IPS-11a (cell line): ENCODE data around the gene MGAT2.
"Not testable (repeated sequence)": the region's sequence is repeated elsewhere in the genome, so short reads cannot be mapped to it uniquely, and the experiment has no call there.

Source experiments
- H3K4me3 ChIP-seq: one replicate; pipeline ENCODE4 v1.5.1; 2013; ENCODE audit warnings: low read depth, low read length, control low read depth

The MGAT2 gene

DNA sequence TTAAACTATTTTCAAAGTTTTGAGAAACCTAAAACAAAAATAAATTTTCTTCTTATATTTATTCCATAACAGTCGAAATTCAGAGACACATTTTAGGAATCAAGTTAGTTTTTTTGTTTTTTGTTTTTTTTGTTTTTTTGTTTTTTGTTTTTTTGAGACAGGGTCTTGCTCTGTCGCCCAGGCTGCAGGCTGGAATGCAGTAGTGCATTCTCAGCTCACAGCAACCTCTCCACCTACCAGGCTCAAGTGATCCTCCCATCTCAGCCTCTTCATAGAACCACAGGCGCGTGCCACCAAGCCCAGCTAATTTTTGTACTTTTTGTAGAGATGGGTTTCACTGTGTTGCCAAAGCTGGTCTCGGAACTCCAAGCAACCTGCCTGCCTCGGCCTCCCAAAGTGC lies 32.9 kb downstream of the MGAT2 start:
- H3K4me3 ChIP-seq: no peak overlapping the region

DNA sequence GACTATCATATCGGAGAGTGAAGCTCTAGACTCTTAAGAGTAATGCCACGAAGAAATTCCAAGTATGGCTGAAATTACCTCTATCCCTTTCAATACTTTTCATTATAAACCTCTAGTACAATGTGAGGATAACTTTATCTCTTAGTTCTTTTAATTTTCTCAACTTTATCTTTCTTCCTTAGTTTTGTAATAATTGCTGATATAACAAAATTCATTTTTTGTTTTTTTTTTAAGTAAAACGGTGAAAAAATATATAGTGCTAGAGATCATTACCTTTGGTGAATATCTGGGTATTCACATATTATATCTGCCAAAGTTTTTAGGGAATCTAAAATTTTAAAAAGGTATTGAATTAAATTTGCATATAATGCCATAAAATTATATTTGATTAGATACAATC lies 33.9 kb downstream of the MGAT2 start:
- H3K4me3 ChIP-seq: no peak overlapping the region

DNA sequence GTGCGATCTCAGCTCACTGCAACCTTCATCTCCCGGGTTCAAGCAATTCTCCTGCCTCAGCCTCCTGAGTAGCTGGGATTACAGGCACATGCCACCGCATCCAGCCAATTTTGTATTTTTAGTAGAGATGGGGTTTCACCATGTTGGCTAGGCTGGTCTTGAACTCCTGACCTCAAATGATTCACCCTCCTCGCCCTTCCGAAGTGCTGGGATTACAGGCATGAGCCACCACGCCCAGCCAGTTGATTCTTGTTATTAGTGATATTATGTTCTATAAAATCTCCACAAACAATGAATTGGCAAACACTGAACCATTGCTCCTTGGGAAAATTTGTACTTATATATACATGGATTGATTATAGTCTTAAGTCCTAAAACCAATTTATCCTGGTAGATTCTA lies 36.9 kb downstream of the MGAT2 start:
- not testable (repeated sequence) for H3K4me3 ChIP-seq

DNA sequence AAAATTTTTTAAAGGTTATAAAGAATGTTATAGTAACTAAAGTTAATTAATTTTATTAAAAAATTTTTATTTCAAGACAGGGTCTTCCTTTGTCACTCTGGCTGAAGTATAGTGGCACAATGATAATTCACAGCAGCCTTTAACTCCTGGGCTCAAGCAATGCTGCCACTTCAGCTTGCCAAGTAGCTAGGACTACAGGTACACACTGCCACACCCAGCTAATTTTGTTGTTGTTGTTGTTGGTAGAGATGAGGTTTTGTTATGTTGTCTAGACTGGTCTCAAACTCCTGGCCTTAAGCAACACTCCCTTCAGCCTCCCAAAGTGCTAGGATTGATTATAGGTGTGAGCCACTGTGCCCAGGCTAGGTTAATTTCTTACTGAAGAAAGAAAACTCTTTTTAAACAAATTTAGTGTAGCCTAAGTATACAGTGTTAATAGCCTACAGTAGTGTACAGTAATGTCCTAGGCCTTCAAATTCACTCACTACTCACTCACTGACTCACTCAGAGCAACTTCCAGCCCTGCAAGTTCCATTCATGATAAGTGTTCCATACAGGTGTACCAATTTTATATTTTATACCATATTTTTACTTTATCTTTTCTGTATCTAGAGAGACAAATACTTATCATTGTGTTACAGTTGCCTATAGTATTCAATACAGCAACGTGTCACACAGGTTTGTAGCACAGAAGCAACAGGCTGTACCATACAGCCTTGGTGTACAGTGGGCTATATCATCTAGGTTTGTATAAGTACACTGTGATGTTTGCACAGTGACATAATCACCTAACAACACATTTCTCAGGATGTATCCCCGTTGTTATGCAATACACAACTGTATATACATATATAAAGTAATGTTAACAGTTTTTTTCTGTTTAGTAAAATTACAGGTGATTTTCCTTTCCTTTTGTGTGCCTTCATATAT lies 39.2 kb downstream of the MGAT2 start:
- no peak overlapping the region for H3K4me3 ChIP-seq

DNA sequence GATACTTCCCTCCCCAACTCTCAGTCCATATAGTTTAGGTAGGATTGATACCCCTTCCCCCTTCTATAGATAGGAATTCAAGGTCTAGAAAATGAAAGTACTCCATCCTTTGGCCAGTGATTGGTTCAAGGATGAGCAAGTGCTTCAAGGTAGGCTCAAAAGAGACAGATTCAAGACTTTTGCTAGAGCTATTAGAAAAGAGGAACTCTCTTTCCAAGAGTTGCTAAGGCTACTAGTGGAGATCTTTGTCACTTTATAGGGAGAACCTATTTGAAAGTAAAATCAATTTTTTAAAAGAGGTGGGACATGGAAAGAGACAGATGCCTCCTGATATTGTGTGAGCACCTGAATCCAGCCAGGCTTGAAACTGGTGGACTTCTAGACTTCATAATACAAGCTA lies 49.9 kb downstream of the MGAT2 start:
- no peak overlapping the region for H3K4me3 ChIP-seq
